Lung (tissue), 12 donors: ENCODE measurements around the gene EPS15. TPM values are rescaled to one million over a fixed set of nuclear protein-coding genes. Genes with fewer than 3 reads are reported as not detected.

ENCODE experiments used
- ATAC-seq: fragments of 200-7000 bp; cut with Tn5 transposase; one replicate; pipeline ENCODE4 v1.9.1; 2020; ENCODE audit warnings: moderate number of reproducible peaks; ENCODE audit not compliant: insufficient read depth, low FRiP score
- DNase-seq, 3 donors: peaks; one replicate each; pipeline ENCODE4 v3.0.0-alpha.2; 2013 to 2017
- H3K27ac ChIP-seq, 2 donors: one replicate each; pipeline ENCODE4 v1.5.1; 2013; ENCODE audit warnings: mild to moderate bottlenecking in 2 of 2, moderate library complexity in 2 of 2, control low read depth in 1 of 2, inconsistent platforms in 1 of 2, low read depth in 1 of 2, low read length in 1 of 2
- H3K27me3 ChIP-seq, 3 donors: one replicate each; pipeline ENCODE4 v1.5.1; 2013; ENCODE audit warnings: low read length in 2 of 3; ENCODE audit not compliant: control insufficient read depth in 3 of 3, insufficient read depth in 3 of 3
- H3K36me3 ChIP-seq, 4 donors: one replicate each; pipeline ENCODE4 v1.5.1; 2013; ENCODE audit warnings: low read length in 4 of 4, mild to moderate bottlenecking in 1 of 4, moderate library complexity in 1 of 4; ENCODE audit not compliant: control insufficient read depth in 4 of 4, insufficient read depth in 4 of 4
- H3K4me1 ChIP-seq, 5 donors: one replicate each; pipeline ENCODE4 v1.5.1; 2013; ENCODE audit warnings: low read length in 5 of 5, mild to moderate bottlenecking in 2 of 5, moderate library complexity in 1 of 5; ENCODE audit not compliant: control insufficient read depth in 5 of 5, insufficient read depth in 5 of 5
- H3K4me3 ChIP-seq: one replicate; pipeline ENCODE4 v1.5.1; 2013; ENCODE audit warnings: mild to moderate bottlenecking, control low read depth, moderate library complexity
- H3K9ac ChIP-seq, 2 donors: one replicate each; pipeline ENCODE4 v1.5.1; 2013; ENCODE audit warnings: low read length in 2 of 2, control low read depth in 1 of 2; ENCODE audit not compliant: insufficient read depth in 1 of 2
- H3K9me3 ChIP-seq, 4 donors: one replicate each; pipeline ENCODE4 v1.5.1; 2013; ENCODE audit warnings: low read length in 3 of 4, mild to moderate bottlenecking in 1 of 4, moderate library complexity in 1 of 4; ENCODE audit not compliant: control insufficient read depth in 4 of 4, insufficient read depth in 3 of 4
- CTCF ChIP-seq: IDR thresholded peaks from 2 replicates; pipeline ENCODE4 v1.5.1; 2012; ENCODE audit warnings: mild to moderate bottlenecking; ENCODE audit errors: control extremely low read depth, extremely low read depth
- WGBS, 2 donors: extraction: QIAGEN DNeasy Blood & Tissue Kit; methylation state at CpG; one replicate each; pipeline ENCODE4 v1.1.7; 2013; 5-methylcytosine and 5-hydroxymethylcytosine counted together
- polyA plus RNA-seq, 2 donors: library from polyadenylated mRNA; stranded (reverse); fragments of 200-250 nt; gene quantifications; one replicate each; pipeline ENCODE4 v1.2.1, GENCODE V29; 2013
- total RNA-seq, 2 donors: library from RNA; depleted of rRNA in 1 of 2; stranded (reverse); fragments of >200 nt in 1 of 2; gene quantifications; one replicate each; pipeline ENCODE4 v1.2.1, GENCODE V29; 2014 to 2021
- donor health status: control.
- donor health status: control.
- donor health status: Bipolar disorder and iron deficiency.
- donor health status: healthy.
- donor health status: DM: yes; HTN: yes; CAD: no.

EPS15 gene
- total and polyA plus RNA-seq, 4 donors, result 19.2 to 87.2 (median 45.5) TPM

GRCh38 chr1:51359879-51360278 lies 159.2 kb downstream of the EPS15 start:
- peaks cover 6 to 32% (median 13%) of the 10 kb centered on the region in 4 donors for H3K36me3 ChIP-seq
- 94% methylated on average over 4 of the region's 4 CpGs for WGBS, 2 donors
- H3K4me3 ChIP-seq, result no peak overlapping the region

DNA sequence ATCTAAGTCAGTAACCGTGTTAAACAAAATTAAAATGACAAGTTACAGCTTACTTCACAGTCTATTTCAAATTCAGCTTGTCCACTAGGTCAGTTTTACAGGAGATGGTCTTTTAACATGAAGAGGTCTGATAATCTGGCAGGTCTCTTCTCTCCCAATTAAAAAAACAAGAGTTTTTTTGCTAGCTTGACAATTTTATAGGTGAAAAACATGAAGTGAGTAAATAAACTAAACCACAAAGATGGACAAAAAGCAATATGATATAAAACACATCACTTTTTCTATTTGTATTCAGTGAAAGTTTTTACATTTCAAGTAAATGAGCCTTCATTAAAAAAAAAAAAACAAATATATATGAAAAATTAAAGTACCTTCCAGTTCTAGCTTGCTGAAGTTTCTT lies 163.7 kb downstream of the EPS15 start:
- no peak for ATAC-seq
- WGBS, 2 donors, result 93 to 100% methylated on average over 1 of the region's 1 CpG
- H3K27me3 ChIP-seq, result no peaks in the 10 kb centered on the region
- no peaks in the 10 kb centered on the region for H3K4me1 ChIP-seq
- TF ChIP-seq CTCF, result no peak
- H3K9me3 ChIP-seq, result no peaks in the 10 kb centered on the region
- H3K36me3 ChIP-seq, result peaks cover 2 to 22% (median 6%) of the 10 kb centered on the region in 4 donors
- no peak for DNase-seq
- no peak overlapping the region for H3K9ac ChIP-seq
- no peak overlapping the region for H3K27ac ChIP-seq
- no peak overlapping the region for H3K4me3 ChIP-seq

More at GRCh38 chr1:51359879-51360278, 159.2 kb downstream of the EPS15 start:
- Histone ChIP-seq H3K27ac (no peak overlapping the region), H3K27me3 (no peaks in the 10 kb centered on the region), H3K9me3 (no peaks in the 10 kb centered on the region), H3K9ac (no peak overlapping the region), H3K4me1 (no peaks in the 10 kb centered on the region)
- DNase-seq (no peak), ATAC-seq (no peak)
- TF ChIP-seq CTCF, result no peak

- no peak for DNase-seq
- H3K9me3 ChIP-seq, result no peaks in the 10 kb centered on the region
- H3K4me1 ChIP-seq, result no peaks in the 10 kb centered on the region
- no peak overlapping the region for H3K9ac ChIP-seq
- no peaks in the 10 kb centered on the region for H3K27me3 ChIP-seq
- WGBS, 2 donors, result 66 to 79% methylated on average over 3 of the region's 3 CpGs
- H3K36me3 ChIP-seq, result peaks cover 2 to 15% (median 6%) of the 10 kb centered on the region in 4 donors
- ATAC-seq, result no peak
- no peak overlapping the region for H3K27ac ChIP-seq
- no peak overlapping the region for H3K4me3 ChIP-seq
- TF ChIP-seq CTCF, result no peak
Observed at GRCh38 chr1:51354416-51354815, 164.7 kb downstream of the EPS15 start.

DNA sequence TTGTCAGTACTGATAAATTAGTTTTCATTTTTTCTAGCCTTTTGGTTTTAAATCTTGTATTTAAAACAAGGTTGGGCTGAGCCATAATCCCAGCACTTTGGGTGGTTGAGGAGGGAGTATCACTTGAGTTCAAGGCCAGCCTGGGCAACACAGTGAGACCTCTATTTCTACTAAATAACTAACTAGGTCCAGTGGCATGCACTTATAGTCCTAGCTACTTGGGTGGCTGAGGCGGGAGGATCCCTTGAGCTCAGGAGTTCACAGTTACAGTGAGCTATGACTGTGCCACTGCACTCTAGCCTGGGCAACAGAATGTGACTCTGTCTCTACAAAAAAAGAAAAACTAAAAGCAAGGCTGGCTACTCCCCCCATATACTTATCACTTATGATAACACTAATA lies 167.2 kb downstream of the EPS15 start:
- peaks cover 0 to 2% (median 0%) of the 10 kb centered on the region in 3 donors for H3K27me3 ChIP-seq
- H3K27ac ChIP-seq, result no peak overlapping the region
- ATAC-seq (no peak), DNase-seq (no peak)
- H3K4me1 ChIP-seq, result no peaks in the 10 kb centered on the region
- H3K36me3 ChIP-seq, result peaks cover 2 to 11% (median 5%) of the 10 kb centered on the region in 4 donors
- H3K9ac ChIP-seq, result no peak overlapping the region
- no peak for TF ChIP-seq CTCF
- no peak overlapping the region for H3K4me3 ChIP-seq
- H3K9me3 ChIP-seq, result no peaks in the 10 kb centered on the region
- 95 to 96% methylated on average over 1 of the region's 1 CpG for WGBS, 2 donors
